Kidney epithelial cell (primary cell): ENCODE data around the gene PLXNA4. TPM values are rescaled to one million over a fixed set of nuclear protein-coding genes. Genes with fewer than 3 reads are reported as not detected.

Experiments used
- DNase-seq: peaks from one replicate; pipeline ENCODE4 v3.0.0-alpha.2; 2010; ENCODE audit warnings: low read depth
- H3K27me3 ChIP-seq: 2 replicates; pipeline ENCODE4 v1.6.0; 2011; ENCODE audit warnings: low read length; ENCODE audit not compliant: control insufficient read depth, insufficient read depth
- H3K36me3 ChIP-seq: 2 replicates; pipeline ENCODE4 v1.5.1; 2011; ENCODE audit warnings: low read length; ENCODE audit not compliant: control insufficient read depth, insufficient read depth
- H3K4me3 ChIP-seq: 2 replicates; pipeline ENCODE4 v1.5.1; 2011; ENCODE audit warnings: low read depth, mild to moderate bottlenecking, control low read depth, low read length
- CTCF ChIP-seq: IDR thresholded peaks from 2 replicates; pipeline ENCODE4 v1.5.1; 2011; ENCODE audit warnings: mild to moderate bottlenecking, moderate library complexity, low read length, control low read depth, inconsistent platforms; ENCODE audit not compliant: insufficient read depth, poor library complexity, severe bottlenecking
- total RNA-seq: library from RNA; depleted of rRNA; stranded (reverse); fragments of >200 nt; gene quantifications from 2 replicates; pipeline ENCODE4 v1.2.3, GENCODE V29; 2015

The PLXNA4 gene
- total RNA-seq, 1 donor from 2014 or later = 5.9 TPM

- DNase-seq = no peak
Observed at GRCh38 chr7:132560825-132561529, 15.3 kb downstream of the PLXNA4 start.

GRCh38 chr7:132560105-132560504 is 16.2 kb downstream of the PLXNA4 start:
- Histone ChIP-seq H3K36me3 (no peaks in the 10 kb centered on the region), H3K4me3 (no peak overlapping the region), H3K27me3 (peaks cover 2% of the 10 kb centered on the region)
- TF ChIP-seq CTCF = no peak
- DNase-seq = no peak

More at GRCh38 chr7:132560825-132561529, 15.3 kb downstream of the PLXNA4 start:
- Histone ChIP-seq H3K4me3 (no peak overlapping the region), H3K36me3 (no peaks in the 10 kb centered on the region), H3K27me3 (peaks cover 2% of the 10 kb centered on the region)
- no peak for TF ChIP-seq CTCF

GRCh38 chr7:132558815-132559214 is 17.5 kb downstream of the PLXNA4 start:
- no peak for DNase-seq
- Histone ChIP-seq H3K27me3 (peaks cover 2% of the 10 kb centered on the region), H3K36me3 (no peaks in the 10 kb centered on the region), H3K4me3 (no peak overlapping the region)
- TF ChIP-seq CTCF = no peak

- Histone ChIP-seq H3K36me3 (no peaks in the 10 kb centered on the region), H3K27me3 (peaks cover 2% of the 10 kb centered on the region), H3K4me3 (no peak overlapping the region)
- no peak for DNase-seq
- no peak for TF ChIP-seq CTCF
Observed at GRCh38 chr7:132557489-132558044, 18.7 kb downstream of the PLXNA4 start.

- Histone ChIP-seq H3K4me3 (no peak overlapping the region), H3K27me3 (no peaks in the 10 kb centered on the region), H3K36me3 (no peaks in the 10 kb centered on the region)
- no peak for DNase-seq
- TF ChIP-seq CTCF = no peak
Observed at GRCh38 chr7:132554446-132554845, 21.8 kb downstream of the PLXNA4 start.

- no peak for DNase-seq
- no peak for TF ChIP-seq CTCF
- Histone ChIP-seq H3K36me3 (no peaks in the 10 kb centered on the region), H3K27me3 (no peaks in the 10 kb centered on the region), H3K4me3 (no peak overlapping the region)
Observed at GRCh38 chr7:132553031-132553430, 23.2 kb downstream of the PLXNA4 start.
